ENCODE data around the gene IL1R2.

IL1R2 gene

GRCh38 chr2:101991721-101992145 is at the start of gene IL1R2:
IL1R2 (plus strand) TSS chr2:101991960; CDS start chr2:102008576, 16,616 bp downstream.
- in situ Hi-C loops (cut with MboI; ENCODE audit: low sequenced_read_pairs) = no loop called here

GRCh38 chr2:101942851-101943250 is 48.9 kb upstream of the IL1R2 start:
- in situ Hi-C loops (cut with MboI; ENCODE audit: low sequenced_read_pairs) = no loop called here

- in situ Hi-C loops (cut with MboI; ENCODE audit: low sequenced_read_pairs) = no loop called here
Observed at GRCh38 chr2:101946372-101947039, 45.3 kb upstream of the IL1R2 start.

DNA sequence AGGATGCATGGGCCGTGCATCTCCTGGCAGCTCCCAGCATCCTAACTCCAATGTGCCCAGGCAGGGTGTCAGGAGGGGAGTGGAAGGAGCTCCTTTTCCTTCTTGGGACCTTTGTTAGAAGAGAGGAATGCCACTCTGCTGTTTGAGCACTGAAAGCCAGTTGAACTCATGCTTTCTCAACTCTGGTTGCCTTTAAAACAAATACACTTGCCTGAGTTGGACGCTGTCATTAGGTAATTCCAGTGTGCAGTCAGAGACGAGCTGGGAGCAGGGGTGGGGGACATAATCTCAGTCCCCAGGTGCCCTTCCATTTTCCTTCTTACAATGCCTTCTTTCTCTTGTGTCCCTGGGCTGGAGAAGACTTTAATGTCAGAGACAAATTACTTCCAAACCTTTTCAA is 44.4 kb upstream of the IL1R2 start:
- in situ Hi-C loops (cut with MboI; ENCODE audit: low sequenced_read_pairs) = no loop called here

- in situ Hi-C loops (cut with MboI; ENCODE audit: low sequenced_read_pairs) = no loop called here
Observed at GRCh38 chr2:101948625-101949155, 43.1 kb upstream of the IL1R2 start.

- in situ Hi-C loops (cut with MboI; ENCODE audit: low sequenced_read_pairs) = no loop called here
Observed at GRCh38 chr2:101949304-101949703, 42.5 kb upstream of the IL1R2 start.

- in situ Hi-C loops (cut with MboI; ENCODE audit: low sequenced_read_pairs) = no loop called here
Observed at GRCh38 chr2:101951296-101951695, 40.5 kb upstream of the IL1R2 start.

DNA sequence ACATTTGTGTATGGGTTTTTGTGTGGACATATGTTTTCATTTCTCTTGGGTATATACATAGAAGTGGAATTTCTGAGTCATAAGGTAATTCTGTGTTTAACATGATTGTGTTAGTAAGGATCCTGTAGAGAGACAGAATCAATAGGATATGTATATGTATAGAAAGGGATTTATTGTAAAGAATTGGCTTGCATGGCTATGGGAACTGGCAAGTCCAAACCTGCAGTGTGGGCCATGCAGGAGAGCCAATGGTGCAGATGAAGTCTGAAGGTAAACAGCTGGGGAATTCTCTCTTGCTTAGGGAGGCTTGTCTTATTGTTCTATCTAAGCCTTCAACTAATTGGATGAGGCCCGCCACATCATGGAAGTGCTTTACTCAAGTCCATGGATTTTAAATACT is 39.2 kb upstream of the IL1R2 start:
- in situ Hi-C loops (cut with MboI; ENCODE audit: low sequenced_read_pairs) = no loop called here

DNA sequence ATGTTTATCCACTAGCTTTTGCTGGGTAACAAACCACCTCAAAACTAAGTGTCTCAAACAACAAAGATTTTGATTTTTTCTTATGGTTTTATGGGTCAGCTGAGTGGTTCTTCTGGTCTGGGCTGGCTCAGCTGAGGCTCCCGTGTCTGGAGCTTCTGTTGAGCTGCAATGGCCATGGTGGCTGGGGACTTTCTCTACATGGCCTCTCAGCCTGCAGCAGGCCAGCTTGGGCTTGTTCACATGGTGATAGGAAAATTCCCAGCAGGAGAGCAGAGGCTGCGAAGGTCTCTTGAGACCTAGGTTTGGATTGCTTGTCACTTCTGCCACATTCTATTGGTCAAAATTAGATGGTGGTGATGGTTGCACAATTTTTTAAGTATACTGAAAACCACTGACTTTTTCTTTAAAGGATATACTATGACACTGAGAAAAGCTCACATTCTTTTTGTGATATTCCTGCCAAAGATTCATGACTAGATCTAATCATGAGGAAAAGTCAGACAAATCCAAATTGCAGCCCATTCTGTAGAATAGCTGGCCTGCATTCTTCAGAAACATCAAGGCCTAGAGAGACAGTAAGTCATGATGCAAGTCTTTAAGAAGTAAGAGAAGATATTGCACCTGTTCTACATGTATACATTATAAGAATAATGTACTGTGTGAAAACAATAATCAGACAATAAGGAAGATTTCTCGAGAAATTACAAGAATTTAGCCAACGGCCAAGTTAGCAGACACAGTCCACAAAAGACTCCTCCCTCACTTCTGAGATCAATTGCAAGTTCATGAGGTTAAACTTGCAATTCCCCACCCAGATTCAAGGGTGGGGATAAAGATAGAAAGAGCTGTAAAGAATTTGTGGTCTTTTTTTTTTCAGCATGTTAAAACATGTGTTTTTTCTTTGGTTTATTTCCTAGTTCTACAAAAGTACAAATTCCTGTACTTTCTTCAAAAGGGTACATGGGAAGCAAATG is 35.0 kb upstream of the IL1R2 start:
- in situ Hi-C loops (cut with MboI; ENCODE audit: low sequenced_read_pairs) = no loop called here

GRCh38 chr2:101958061-101958460 is 33.7 kb upstream of the IL1R2 start:
- in situ Hi-C loops (cut with MboI; ENCODE audit: low sequenced_read_pairs) = no loop called here

- in situ Hi-C loops (cut with MboI; ENCODE audit: low sequenced_read_pairs) = no loop called here
Observed at GRCh38 chr2:101960819-101961337, 30.9 kb upstream of the IL1R2 start.

- in situ Hi-C loops (cut with MboI; ENCODE audit: low sequenced_read_pairs) = no loop called here
Observed at GRCh38 chr2:101961338-101962191, 30.2 kb upstream of the IL1R2 start.

DNA sequence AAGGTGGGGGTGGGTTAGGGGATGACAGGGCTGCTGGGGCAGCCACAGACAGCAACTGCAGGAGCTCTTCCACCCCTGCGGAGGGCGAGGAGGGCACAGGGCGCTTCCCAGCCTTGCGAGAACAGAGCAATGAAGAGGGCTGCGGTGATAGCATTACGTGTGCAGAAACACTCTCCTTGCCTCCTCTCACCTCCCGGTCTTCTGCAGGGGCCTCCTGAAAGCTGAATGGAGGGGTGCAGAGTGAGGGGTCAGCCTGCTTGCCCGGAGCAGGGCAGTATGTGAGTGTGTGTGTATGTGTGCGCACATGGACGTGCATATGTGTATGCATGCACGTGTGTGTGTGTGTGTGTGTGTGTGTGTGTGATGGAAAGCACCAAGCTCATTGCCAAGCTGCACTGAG is 29.5 kb upstream of the IL1R2 start:
- in situ Hi-C loops (cut with MboI; ENCODE audit: low sequenced_read_pairs) = no loop called here

- in situ Hi-C loops (cut with MboI; ENCODE audit: low sequenced_read_pairs) = no loop called here
Observed at GRCh38 chr2:101963198-101963597, 28.6 kb upstream of the IL1R2 start.

GRCh38 chr2:101967826-101968513 is 23.8 kb upstream of the IL1R2 start:
- in situ Hi-C loops (cut with MboI; ENCODE audit: low sequenced_read_pairs) = no loop called here

GRCh38 chr2:101969723-101970122 is 22.0 kb upstream of the IL1R2 start:
- in situ Hi-C loops (cut with MboI; ENCODE audit: low sequenced_read_pairs) = no loop called here

- in situ Hi-C loops (cut with MboI; ENCODE audit: low sequenced_read_pairs) = no loop called here
Observed at GRCh38 chr2:101970901-101971300, 20.9 kb upstream of the IL1R2 start.

DNA sequence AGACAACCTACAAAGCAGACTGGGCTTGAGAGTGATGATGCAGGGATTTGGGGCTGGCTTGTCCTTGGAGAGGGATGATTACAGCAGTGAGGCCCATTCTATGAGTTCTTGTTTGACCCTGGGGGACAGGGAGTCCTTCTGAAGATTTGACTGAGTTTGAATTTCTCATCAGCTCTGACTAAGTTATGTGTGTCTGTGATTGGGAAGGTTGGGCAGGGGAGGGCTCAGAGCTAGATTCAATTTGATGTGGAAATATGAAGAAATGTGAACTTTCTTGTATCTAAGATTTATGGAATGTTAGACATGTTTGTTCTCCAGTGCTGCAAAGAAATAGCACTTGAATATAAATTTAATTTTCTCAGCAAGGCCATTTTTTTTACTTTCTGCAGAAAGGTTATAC is 19.9 kb upstream of the IL1R2 start:
- in situ Hi-C loops (cut with MboI; ENCODE audit: low sequenced_read_pairs) = no loop called here

- in situ Hi-C loops (cut with MboI; ENCODE audit: low sequenced_read_pairs) = no loop called here
Observed at GRCh38 chr2:101972621-101973434, 18.9 kb upstream of the IL1R2 start.
